Glomerular visceral epithelial cell (primary cell): ENCODE data around the gene PLG.
A peak's percentile ranks its signal among the peaks of the same experiment; 100 is the strongest.
"Not testable (repeated sequence)": the region's sequence is repeated elsewhere in the genome, so short reads cannot be mapped to it uniquely, and the experiment has no call there.

Source experiments
- DNase-seq: peaks from one replicate; pipeline ENCODE4 v3.0.0-alpha.2; 2016; ENCODE audit errors: extremely low spot score

The PLG gene

DNA sequence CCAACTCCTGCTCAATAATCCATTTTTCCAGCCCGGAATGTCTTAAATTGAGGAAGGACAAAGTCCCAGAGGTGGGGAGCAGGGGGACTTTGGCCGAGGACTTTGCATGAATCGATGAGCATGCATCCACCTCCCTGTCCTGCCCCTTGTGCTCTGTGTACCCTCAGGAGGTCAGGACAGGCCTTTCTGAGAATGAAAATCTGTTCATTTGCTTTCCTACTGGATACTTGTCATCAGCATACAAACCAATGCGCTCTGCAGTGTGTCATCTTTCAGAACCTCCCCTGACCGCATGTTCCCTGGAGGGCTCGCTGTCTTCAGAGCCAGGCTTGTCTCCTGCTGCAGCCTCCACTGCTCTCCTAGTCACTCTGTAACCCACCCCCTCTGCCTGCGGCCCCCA, 2.6 kb downstream of the PLG start:
- DNase-seq: not testable (repeated sequence)

DNA sequence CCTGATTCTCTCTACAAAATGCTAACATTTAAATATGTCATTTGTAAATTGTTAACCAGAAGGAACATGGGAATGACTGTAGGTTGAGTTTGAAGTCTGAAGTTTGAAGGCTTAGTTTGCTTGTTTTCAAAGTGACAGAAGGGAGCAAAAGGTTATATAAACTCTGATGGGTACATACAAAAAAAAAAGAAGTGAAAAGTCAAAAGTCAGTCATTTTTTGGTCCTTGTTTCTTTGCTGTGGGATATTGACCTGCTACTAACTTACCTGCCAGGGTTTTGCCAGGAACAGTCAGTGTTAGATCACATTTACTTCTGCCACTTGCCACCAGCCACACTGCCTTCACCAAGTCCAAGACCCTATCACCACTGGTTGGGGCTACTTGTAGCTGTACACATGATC, 6.9 kb downstream of the PLG start:
- DNase-seq: not testable (repeated sequence)

DNA sequence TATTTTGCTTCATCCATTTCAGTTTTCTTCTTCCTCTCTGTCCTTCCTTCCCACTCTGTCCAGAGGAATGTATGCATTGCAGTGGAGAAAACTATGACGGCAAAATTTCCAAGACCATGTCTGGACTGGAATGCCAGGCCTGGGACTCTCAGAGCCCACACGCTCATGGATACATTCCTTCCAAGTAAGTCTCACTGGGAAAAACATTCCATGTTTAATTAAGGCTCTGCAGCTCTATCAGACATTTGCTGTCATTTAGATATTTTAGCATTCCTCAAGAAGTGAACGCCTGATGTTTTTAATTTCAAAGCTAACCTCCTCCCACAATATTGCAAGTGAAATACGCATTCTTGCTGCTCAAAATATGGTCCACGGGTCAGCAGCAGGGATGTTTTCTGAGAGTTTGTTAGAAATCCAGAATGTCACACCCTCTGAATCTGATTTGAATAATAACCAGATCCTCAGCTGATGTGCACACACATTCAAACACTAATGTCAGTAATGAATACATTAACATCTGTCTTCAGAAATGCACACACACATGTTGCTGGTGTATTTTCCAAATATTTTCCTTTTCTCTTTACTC, 12.8 kb downstream of the PLG start:
- no peak for DNase-seq

DNA sequence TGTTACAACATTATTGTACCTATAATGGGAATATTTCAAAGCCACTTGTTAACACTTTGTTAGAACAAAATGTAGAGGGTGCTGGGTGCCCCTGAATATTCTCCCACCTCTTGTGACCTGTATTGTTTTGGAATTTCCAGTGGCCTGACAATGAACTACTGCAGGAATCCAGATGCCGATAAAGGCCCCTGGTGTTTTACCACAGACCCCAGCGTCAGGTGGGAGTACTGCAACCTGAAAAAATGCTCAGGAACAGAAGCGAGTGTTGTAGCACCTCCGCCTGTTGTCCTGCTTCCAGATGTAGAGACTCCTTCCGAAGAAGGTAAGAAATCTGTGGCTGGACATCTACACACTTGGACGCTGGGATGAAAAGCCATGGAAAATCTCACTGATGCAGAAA, 28.9 kb downstream of the PLG start:
- no peak for DNase-seq

DNA sequence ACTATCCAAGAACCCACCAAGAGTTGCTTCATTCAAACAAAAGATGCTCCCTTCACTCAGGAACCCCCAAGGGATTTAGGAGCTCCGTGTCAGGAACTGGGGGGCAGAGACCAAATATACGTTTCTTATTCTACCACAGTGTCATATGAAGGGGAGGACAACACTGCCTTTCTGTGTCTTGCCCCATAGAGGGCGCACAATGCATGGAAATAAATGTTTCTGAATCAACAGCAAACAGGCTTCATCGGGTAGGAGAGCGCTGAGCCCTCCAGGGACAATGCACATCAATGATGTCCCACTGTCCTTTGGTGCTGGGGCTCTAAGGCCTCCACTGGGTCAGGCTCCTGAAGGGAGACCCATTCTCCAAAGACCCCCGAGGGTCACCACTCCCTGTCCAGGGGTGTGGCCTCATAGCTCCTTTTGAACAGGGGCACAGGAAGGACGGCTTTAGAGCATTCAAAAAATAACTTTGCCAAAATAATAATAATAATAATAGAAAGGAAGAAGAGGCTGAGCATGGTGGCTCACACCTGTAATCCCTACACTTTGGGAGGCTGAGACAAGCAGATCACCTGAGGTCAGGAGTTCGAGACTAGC, 31.1 kb downstream of the PLG start:
- peak; percentile 19 for DNase-seq

DNA sequence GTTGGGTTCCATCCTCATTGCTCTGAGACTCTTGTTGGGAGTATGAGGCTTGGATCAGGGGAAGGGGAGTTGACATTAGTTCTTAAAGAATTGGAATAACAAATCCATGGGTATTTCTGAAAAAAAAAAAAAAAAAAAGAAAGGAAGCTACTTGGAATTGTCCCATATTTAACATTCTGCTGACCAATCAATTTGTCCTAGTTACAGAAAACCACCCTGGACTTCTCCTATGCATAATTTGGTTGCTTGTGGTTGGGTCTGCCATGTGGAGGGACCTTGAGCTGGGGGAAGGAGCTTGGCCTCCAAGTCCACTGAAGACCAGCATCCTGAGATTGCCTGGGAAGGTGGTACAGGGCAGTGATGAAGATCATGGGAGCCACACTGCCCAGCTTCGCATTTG, 32.6 kb downstream of the PLG start:
- DNase-seq: no peak

DNA sequence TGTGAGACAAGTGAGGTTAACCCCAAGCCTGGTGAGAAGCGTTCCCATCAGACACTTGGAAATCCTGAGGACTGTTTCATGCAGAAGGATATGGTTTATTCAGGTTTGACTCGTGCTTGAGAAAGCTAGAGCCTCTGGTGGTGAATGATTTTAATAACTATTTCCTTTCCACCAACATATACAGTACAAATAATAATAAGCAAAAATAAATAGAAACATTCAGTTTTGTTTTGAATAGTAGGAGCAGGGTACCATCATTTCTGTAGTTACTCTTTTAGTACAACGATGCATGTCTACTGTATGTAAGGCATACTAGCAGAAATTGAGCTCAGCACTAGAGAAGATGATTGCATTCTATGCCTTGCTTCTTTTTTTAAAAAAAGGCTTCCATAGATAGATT, 33.5 kb downstream of the PLG start:
- DNase-seq: no peak

DNA sequence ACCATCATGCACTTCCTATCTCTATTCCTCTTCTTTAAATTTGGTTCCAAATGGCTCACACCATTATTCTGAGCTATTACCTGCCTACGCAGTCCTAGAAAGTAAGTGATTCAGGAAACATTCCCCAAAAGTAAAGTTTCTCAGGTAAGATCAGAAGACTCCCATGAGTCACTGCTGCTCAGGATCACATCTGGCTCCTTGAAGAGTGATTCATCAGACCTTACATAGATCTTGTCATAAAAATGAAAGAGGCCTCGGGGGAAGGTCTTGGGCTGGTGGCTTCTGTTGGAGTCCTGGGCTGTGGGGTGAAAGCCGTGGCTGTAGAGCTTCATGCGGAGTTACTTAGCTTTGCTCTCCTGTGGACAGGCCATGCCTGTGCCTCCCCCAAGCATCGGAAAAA, 35.9 kb downstream of the PLG start:
- DNase-seq: no peak

DNA sequence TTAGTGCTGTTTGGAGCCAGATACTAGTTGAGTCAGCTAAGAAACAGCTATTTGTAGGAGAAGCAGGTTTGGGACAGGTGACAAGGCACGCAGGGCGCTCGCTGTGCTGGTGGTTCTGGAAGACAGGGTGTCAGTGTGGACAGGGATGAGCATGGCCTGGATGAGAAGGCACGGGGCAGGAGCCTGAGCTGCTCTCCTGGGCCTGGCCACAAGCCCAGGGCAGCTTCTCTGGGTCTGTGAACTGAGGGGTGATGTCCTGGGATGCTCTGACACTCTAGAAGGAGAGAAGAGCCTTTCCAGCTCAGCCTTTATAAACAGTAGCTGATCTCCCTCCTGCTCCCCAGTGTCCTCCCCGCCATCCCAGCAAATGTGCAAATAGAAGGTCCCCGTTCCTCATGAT, 37.9 kb downstream of the PLG start:
- no peak for DNase-seq

DNA sequence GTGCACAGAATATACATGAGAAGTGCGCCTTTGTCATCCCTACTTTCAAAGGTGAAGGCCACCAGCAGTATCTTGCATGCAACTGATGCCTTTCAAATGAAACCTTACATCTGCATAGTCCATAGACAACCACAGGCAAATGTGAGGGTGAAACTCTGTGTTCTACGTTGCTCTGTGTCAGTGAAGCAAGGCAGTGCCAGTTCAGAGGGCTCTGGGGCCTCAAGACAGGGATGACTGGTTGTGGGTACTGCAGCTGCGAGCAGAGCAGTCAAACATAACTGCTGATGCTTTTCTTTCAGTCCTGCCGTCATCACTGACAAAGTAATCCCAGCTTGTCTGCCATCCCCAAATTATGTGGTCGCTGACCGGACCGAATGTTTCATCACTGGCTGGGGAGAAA, 39.0 kb downstream of the PLG start:
- not testable (repeated sequence) for DNase-seq

DNA sequence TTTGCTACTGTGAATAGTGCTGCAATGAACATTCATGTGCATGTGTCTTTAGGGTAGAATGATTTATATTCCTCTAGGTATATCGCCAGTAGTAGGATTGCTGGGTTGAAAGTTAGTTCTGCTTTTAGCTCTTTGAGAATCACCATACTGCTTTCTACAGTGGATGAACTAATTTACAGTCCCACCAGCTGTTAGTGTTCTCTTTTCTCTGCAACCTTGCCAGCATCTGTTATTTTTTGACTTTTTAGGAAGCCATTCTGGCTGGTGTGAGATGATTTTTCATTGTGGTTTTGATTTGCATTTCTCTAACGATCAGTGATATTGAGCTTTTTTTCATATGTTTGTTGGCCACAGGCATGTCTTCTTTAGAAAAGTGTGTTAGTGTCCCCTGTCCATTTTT, 40.0 kb downstream of the PLG start:
- no peak for DNase-seq

DNA sequence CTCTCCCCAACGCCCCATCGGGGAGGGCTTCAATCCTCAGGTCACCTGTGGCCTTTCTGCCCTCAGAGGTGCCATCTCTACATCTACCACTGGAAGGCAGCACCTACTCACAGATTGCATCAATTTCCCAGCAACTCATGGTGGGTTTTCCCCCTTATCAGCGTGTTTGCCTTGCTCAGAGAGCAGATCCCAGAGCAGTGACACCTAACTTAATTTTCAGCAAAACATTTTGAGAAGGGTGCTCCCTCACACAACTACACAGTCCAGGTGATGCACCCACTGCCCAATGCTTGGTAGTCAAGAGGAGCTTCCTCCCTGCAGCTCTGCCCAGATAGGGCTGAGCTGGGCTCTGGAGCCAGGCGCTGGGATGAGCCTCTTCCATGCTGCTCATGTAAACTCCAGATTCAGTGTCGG, 48.2 kb downstream of the PLG start:
- DNase-seq: no peak

DNA sequence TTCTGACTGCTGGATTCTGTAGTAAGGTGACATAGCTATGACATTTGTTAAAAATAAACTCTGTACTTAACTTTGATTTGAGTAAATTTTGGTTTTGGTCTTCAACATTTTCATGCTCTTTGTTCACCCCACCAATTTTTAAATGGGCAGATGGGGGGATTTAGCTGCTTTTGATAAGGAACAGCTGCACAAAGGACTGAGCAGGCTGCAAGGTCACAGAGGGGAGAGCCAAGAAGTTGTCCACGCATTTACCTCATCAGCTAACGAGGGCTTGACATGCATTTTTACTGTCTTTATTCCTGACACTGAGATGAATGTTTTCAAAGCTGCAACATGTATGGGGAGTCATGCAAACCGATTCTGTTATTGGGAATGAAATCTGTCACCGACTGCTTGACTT, 51.2 kb downstream of the PLG start:
- DNase-seq: not testable (repeated sequence)

DNA sequence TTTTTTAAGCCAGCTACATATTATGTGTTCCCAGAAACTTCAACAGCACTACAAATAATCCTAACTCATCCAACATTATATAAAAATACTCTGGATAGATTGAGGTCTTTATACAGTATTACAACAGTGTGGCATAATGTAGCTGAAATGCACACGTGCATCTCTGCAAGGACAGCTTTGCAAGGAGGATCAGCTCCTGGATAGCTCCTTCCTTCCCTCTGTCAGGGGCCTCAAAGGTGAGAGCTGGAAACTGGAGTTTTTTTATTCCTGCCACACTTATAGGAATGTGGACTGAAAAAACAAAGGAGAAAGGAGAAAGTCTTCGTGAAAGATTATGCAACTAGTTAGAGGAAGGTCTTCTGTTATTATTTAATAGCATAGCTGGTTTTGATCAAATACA, 53.1 kb downstream of the PLG start:
- no peak for DNase-seq

DNA sequence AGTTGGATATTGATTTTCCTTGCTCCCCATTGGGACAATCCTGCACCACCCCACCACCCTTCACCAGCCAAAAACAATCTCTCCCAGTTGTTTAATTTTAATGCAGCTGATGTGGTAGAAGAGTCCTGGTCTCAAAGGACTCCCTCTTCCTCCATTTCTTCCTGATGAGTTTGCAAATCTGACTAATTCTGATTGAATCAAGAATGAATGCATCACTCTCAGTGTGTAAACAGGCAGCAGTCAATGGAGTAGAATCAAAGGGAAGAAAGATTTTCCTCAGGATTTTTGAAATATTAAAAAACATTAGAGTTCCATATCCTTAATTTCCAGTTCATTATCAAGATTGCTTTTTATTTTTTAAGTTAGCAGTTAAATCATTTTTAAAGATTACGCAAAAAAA, 54.0 kb downstream of the PLG start:
- DNase-seq: no peak

DNA sequence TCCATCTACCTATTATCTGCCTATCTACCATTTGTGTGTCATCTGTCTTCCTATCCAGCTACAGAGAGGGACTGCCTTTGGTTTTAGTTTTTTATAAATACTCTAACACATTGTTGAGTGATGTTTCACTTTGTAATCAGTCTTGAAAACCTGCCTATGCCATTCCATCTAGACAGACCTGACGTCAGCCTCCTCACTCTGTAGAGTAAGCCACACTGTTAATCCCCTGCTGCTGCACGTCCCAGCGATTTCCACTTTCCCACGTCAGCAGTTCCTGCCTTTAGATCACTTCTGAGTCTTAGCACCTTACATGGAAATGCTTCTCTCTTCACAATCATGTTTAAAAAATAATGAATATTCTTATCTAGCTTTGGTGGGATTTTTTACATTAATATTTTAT, 54.8 kb downstream of the PLG start:
- DNase-seq: no peak

DNA sequence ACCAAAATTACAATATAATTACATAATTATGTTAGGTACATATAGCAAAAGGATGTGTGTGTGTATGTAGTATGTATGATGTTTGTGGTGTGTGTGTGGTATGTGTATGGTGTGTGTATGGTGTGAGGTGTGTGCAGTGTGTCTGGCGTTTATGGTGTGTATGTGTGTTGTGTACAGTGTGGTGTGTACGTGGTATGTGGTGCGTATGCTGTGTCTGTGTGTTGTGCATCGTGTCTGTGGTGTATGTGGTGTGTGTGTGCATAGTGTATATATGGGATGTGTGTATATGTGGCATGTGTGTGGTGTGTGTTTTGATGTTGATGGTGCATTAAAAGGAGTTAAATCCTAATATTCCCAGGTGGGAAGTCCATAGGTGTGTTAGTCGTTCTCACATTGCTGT, 62.8 kb downstream of the PLG start:
- DNase-seq: no peak

DNA sequence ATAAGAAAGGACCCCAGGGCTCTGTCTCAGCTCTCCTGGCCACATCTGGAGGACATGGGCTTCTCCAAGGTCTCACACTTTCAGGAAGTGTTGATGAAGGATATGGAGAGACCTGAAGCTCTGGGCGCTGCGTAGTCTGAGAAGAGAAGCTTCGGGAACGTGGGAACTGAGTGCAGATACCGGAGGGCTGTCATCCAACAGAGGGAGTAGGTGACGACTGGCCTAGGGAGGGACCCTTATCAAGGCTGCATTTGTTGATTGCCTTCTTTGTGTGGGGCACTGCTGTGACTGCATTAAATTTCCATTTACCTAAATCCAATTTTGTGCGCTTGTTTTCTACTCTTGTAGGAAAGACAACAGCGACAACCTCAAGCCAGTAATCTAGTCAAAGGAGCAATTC, 63.4 kb downstream of the PLG start:
- DNase-seq: no peak

DNA sequence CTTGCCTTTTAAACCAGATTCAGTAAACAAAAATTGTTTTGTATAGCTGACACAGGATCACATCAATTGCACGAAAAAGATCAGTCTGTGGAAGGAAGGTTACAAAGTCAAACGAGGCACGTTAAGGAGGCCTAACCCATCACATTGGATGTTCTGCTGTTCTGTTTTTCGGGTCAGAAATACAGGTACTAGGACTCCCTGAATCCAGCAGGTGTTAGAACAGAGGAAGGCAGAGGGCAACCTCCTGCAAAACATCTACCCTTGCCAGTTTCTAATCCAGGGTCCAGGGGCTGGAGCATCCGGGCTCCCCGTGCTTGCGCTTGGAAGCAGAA, 64.6 kb downstream of the PLG start:
- no peak for DNase-seq

DNA sequence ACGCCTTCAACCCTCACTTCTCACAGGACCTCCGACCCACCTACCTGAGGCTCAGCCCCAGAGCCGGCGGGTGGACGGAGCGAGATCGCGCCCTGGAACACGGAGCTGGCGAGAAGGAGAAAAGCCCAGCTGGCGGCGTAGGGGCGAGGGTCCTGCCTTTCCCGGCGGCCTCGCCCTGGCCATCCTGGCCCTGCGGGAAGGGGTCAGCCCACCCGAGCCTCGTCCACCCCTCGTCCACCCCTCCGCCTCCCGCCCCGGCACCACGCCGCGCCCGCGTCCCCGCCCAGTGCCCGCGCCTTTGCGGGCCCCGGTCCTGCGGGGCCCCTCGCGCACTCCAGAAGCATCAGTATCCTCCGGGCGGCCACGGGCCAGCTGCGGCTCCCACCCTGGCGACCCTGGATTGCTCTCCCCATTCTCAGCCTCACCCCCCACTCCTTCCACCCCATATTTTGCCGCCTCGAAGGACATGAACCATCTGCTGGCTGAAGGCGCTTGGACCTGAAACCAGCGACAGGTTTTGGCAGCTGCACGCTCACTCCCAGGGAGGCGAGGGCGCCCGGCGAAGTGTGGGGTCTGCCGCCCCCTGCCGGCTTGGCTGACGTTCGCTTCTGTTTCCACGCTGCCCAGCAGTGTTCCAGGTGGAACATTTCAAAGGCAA, 65.1 kb downstream of the PLG start:
- peak; percentile 28 for DNase-seq

DNA sequence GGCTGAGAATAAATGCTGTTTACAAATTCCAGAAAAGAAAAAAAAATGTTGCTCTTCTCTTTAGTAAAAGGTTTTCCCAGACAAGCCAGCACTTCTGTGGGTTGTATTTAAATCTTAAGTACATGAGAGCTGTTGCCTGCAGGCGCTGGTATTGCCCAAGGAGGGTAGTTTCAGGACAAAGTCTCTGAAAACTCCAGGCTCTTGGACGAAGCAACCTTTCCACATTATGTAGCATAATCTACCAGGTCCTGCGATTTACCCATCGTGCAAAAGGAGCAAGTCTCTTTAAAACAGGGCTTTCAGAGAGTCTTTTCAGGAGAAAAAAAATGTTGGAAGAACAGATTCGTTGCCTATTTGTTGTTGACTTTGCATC, 65.6 kb downstream of the PLG start:
- no peak for DNase-seq

DNA sequence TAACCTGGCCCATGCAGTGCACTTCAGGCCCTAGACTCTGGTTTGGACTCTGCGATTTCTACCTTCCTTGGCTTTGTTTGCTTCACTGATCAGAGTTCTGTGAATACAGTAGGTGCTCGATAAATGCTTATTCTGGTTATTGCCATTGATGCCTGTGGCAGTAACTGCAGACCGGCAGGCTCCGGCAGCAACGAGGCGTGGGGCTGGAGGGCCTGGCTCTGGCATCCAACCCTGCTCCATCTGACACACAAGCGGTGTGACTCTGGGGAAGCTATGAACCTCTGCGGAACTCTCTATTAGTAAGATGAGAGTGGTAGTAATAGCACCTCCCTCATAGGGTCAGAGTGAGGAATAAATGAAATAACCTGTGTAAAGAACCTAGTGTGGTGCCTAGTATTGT, 66.1 kb downstream of the PLG start:
- DNase-seq: no peak

DNA sequence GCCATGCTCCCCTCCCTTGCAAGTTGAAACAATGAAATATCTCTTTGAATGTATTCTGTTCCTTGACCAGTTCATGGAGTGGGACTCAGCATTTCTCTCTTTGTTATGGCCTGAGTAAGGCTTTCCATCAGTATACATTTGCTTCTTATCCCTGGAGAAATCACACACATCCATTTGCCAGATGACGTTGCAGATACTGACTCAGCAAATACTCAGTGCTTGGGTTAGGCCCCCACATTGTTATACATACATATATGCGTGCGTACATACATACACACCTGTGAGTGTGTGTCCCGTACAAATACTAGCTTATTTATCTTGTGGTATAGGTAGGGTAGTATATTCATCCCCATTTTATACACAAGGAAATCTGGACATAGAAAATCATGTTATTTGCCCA, 72.4 kb downstream of the PLG start:
- no peak for DNase-seq
